SK-N-MC (cell line): ENCODE measurements around the gene NPSR1.

Experiments used
- EZH2 ChIP-seq: fragments of 200-600 bp; sonication (generic); IDR thresholded peaks from one replicate; pipeline ENCODE4 v1.6.1; 2017; ENCODE audit warnings: antibody characterized with exemption
- FOXP2 ChIP-seq: optimal IDR thresholded peaks from 2 replicates; pipeline ENCODE3; 2011; ENCODE audit warnings: mild to moderate bottlenecking, moderate library complexity; ENCODE audit not compliant: insufficient read depth; ENCODE audit errors: extremely low read length, control extremely low read depth
- POLR2AphosphoS5 ChIP-seq: IDR thresholded peaks from 2 replicates; pipeline ENCODE4 v1.6.1; 2012; ENCODE audit warnings: mild to moderate bottlenecking, low read depth, low read length, borderline replicate concordance

- TF ChIP-seq POLR2AphosphoS5 = no peak
- TF ChIP-seq EZH2 = no peak
- no peak for TF ChIP-seq FOXP2
Observed at GRCh38 chr7:34728156-34728555, 70.1 kb downstream of the NPSR1 start.
